SKM-1 treated with dmso at 0.1 percent for 144 hours (cell line): Measurements from ENCODE around the gene ABCF1.
A peak's percentile ranks its signal among the peaks of the same experiment; 100 is the strongest.

Source experiments
- DNase-seq: peaks from one replicate; lab custom pipeline; 2025; ENCODE audit not compliant: unreplicated experiment; lab: John Stamatoyannopoulos, UW

Gene ABCF1

GRCh38 chr6:30599625-30600324 lies 28.5 kb downstream of the ABCF1 start:
- no peak for DNase-seq

- DNase-seq: no peak
Measured at GRCh38 chr6:30600451-30600961, 29.3 kb downstream of the ABCF1 start.

- no peak for DNase-seq
Measured at GRCh38 chr6:30601436-30601814, 30.2 kb downstream of the ABCF1 start.

- DNase-seq: no peak
Measured at GRCh38 chr6:30601815-30602641, 30.8 kb downstream of the ABCF1 start.

- no peak for DNase-seq
Measured at GRCh38 chr6:30603961-30604360, 32.7 kb downstream of the ABCF1 start.

- DNase-seq: no peak
Measured at GRCh38 chr6:30610065-30610464, 38.8 kb downstream of the ABCF1 start.

GRCh38 chr6:30611150-30611855 lies 40.1 kb downstream of the ABCF1 start:
- DNase-seq: no peak

GRCh38 chr6:30611856-30612194 lies 40.6 kb downstream of the ABCF1 start:
- DNase-seq: no peak

GRCh38 chr6:30612213-30612612 lies 41.0 kb downstream of the ABCF1 start:
- DNase-seq: no peak

- DNase-seq: no peak
Measured at GRCh38 chr6:30612687-30613248, 41.5 kb downstream of the ABCF1 start.

GRCh38 chr6:30613251-30614043 lies 42.2 kb downstream of the ABCF1 start:
- DNase-seq: no peak

- DNase-seq: no peak
Measured at GRCh38 chr6:30614044-30614842, 43.0 kb downstream of the ABCF1 start.

GRCh38 chr6:30614843-30615218 lies 43.6 kb downstream of the ABCF1 start:
- DNase-seq: peak; percentile 98

GRCh38 chr6:30615219-30615957 lies 44.1 kb downstream of the ABCF1 start:
- peak; percentile 50 for DNase-seq

- peak; percentile 30 for DNase-seq
Measured at GRCh38 chr6:30615958-30616810, 44.9 kb downstream of the ABCF1 start.

- DNase-seq: peak; percentile 100
Measured at GRCh38 chr6:30616811-30617564, 45.7 kb downstream of the ABCF1 start, which contains the start of gene PPP1R10. PPP1R10 (minus strand) TSS chr6:30617243; CDS start chr6:30609944, 7,299 bp downstream.

GRCh38 chr6:30617565-30618269 lies 46.5 kb downstream of the ABCF1 start, which contains the start of gene MRPS18B:
MRPS18B (plus strand) TSS chr6:30617840; CDS start chr6:30617866, 26 bp downstream.
- DNase-seq: peak; percentile 94
